Vagina (tissue), 2 donors: Measurements from ENCODE around the gene ABLIM2. TPM values are rescaled to one million over a fixed set of nuclear protein-coding genes. Genes with fewer than 3 reads are reported as not detected.

Experiments used
- DNase-seq, 2 donors: peaks; one replicate each; pipeline ENCODE4 v3.0.0-alpha.2; 2017; ENCODE audit errors: extremely low spot score in 2 of 2
- H3K27ac ChIP-seq: fragments of 200-600 bp; sonication (generic); one replicate; pipeline ENCODE4 v1.5.1; 2019
- H3K27me3 ChIP-seq: fragments of 200-600 bp; sonication (generic); one replicate; pipeline ENCODE4 v1.5.1; 2019
- H3K36me3 ChIP-seq, 2 donors: fragments of 200-600 bp; sonication (generic); one replicate each; pipeline ENCODE4 v1.5.1; 2017 to 2019
- H3K4me1 ChIP-seq: fragments of 200-600 bp; sonication (generic); one replicate; pipeline ENCODE4 v1.5.1; 2019
- H3K4me3 ChIP-seq, 2 donors: fragments of 200-600 bp; sonication (generic); 1 replicate in 1 of 2; 2 replicates in 1 of 2; pipeline ENCODE4 v1.5.1; 2016 to 2019
- H3K9me3 ChIP-seq: fragments of 200-600 bp; sonication (generic); one replicate; pipeline ENCODE4 v1.5.1; 2019
- CTCF ChIP-seq, 3 experiments: fragments of 450-650 bp in 2 of 3; fragments of 200-600 bp in 1 of 3; sonication (generic) in 1 of 3; IDR thresholded peaks; one replicate each; pipeline ENCODE4 v1.5.1; 2017 to 2019; ENCODE audit warnings: antibody characterized with exemption in 3 of 3, mild to moderate bottlenecking in 2 of 3, moderate library complexity in 2 of 3
- POLR2A ChIP-seq, 2 donors: fragments of 450-650 bp; IDR thresholded peaks; one replicate each; pipeline ENCODE4 v1.6.1; 2017; ENCODE audit warnings: antibody characterized with exemption in 2 of 2, mild to moderate bottlenecking in 2 of 2, moderate library complexity in 2 of 2
- POLR2AphosphoS5 ChIP-seq, 2 donors: sonication (generic); formaldehyde crosslinking; IDR thresholded peaks; one replicate each; pipeline ENCODE4 v1.9.0; 2017; ENCODE audit warnings: antibody characterized with exemption in 2 of 2, mild to moderate bottlenecking in 2 of 2, low read depth in 1 of 2; ENCODE audit not compliant: insufficient read depth in 1 of 2
- intact Hi-C: fragments of 100-400 bp; cut with DNase I; formaldehyde crosslinking; loops from one replicate; pipeline ENCODE4 v1.15.1; 2023
- total RNA-seq: library from RNA; depleted of rRNA; stranded (reverse); fragments of >200 nt; gene quantifications from one replicate; pipeline ENCODE4 v1.2.3, GENCODE V29; 2016

Gene ABLIM2
- total RNA-seq, 1 donor from 2014 or later, result 15.5 TPM

GRCh38 chr4:8188085-8188484, 29.5 kb upstream of the ABLIM2 start:
- no peak for DNase-seq
- no peaks in the 10 kb centered on the region for H3K27me3 ChIP-seq
- H3K27ac ChIP-seq, result peak overlapping the region; percentile 71
- peaks cover 82% of the 10 kb centered on the region for H3K4me1 ChIP-seq
- no peak overlapping the region for H3K4me3 ChIP-seq
- no peaks in the 10 kb centered on the region for H3K9me3 ChIP-seq
- intact Hi-C loops, result no loop called here
- no peaks in the 10 kb centered on the region for H3K36me3 ChIP-seq
- no peak for TF ChIP-seq CTCF (IDR thresholded peaks at IDR 0.05)
- no peak for TF ChIP-seq POLR2A (IDR thresholded peaks at IDR 0.05)
- TF ChIP-seq POLR2AphosphoS5 (IDR thresholded peaks at IDR 0.05; ENCODE audit: insufficient read depth in 1 of 2, low read depth in 1 of 2), result no peak

DNA sequence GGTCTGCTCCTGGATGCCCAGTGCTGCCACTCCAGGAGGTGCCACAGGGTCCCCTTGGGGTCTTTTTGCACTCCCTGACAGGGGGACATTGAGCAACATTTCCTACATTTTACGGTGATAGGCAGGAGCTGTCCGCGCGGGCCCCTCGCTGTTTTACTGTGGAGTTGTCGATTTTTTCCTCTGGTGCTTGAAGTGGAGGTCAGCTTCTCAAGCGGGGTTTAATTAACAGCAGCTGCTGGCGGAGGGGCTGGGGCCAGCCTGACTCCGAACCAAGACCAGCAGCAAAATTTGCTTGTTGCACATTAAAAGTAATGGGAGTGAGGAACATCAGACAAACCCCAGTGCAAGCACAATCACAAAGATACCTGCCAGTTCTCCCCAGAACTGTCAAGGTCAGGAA, 27.3 kb upstream of the ABLIM2 start:
- Histone ChIP-seq H3K27me3 (no peaks in the 10 kb centered on the region), H3K27ac (no peak overlapping the region)
- intact Hi-C loops, result no loop called here

GRCh38 chr4:8185295-8185694, 26.7 kb upstream of the ABLIM2 start:
- Histone ChIP-seq H3K4me1 (peaks cover 67% of the 10 kb centered on the region), H3K4me3 (no peak overlapping the region), H3K36me3 (no peaks in the 10 kb centered on the region), H3K9me3 (no peaks in the 10 kb centered on the region), H3K27ac (no peak overlapping the region), H3K27me3 (no peaks in the 10 kb centered on the region)
- intact Hi-C loops, result no loop called here
- TF ChIP-seq POLR2AphosphoS5 (IDR thresholded peaks at IDR 0.05; ENCODE audit: insufficient read depth in 1 of 2, low read depth in 1 of 2) (no peak), POLR2A (IDR thresholded peaks at IDR 0.05) (no peak), CTCF (IDR thresholded peaks at IDR 0.05) (no peak)
- no peak for DNase-seq

More for the DNA sequence above, 27.3 kb upstream of the ABLIM2 start:
- peaks cover 74% of the 10 kb centered on the region for H3K4me1 ChIP-seq
- no peaks in the 10 kb centered on the region for H3K36me3 ChIP-seq
- no peaks in the 10 kb centered on the region for H3K9me3 ChIP-seq
- no peak overlapping the region for H3K4me3 ChIP-seq
- no peak for DNase-seq
- TF ChIP-seq CTCF (IDR thresholded peaks at IDR 0.05), result no peak
- no peak for TF ChIP-seq POLR2A (IDR thresholded peaks at IDR 0.05)
- TF ChIP-seq POLR2AphosphoS5 (IDR thresholded peaks at IDR 0.05; ENCODE audit: insufficient read depth in 1 of 2, low read depth in 1 of 2), result no peak

DNA sequence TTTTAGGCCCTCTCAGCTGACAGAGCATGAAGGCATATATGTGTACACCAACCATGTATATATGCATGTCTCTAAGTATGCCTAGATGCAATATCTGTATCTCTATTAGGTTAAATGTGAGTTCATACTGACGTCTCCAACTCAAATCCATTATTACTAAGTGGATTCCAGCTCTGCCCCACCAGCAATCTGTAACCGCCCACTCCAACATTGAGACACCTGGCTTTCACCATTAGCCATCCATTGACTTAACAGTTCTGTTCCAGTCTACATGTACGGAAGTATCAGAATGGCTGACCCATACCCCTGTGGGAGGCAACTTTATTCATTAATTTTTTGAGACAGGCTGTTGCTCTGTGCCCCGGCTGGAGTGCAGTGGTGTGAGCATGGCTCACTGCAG, 25.4 kb upstream of the ABLIM2 start:
- no peaks in the 10 kb centered on the region for H3K36me3 ChIP-seq
- no peaks in the 10 kb centered on the region for H3K9me3 ChIP-seq
- H3K27ac ChIP-seq, result peak overlapping the region; percentile 68
- TF ChIP-seq POLR2AphosphoS5 (IDR thresholded peaks at IDR 0.05; ENCODE audit: insufficient read depth in 1 of 2, low read depth in 1 of 2) (no peak), CTCF (IDR thresholded peaks at IDR 0.05) (no peak), POLR2A (IDR thresholded peaks at IDR 0.05) (no peak)
- DNase-seq, result no peak
- intact Hi-C loops, result no loop called here
- no peaks in the 10 kb centered on the region for H3K27me3 ChIP-seq
- peaks cover 55% of the 10 kb centered on the region for H3K4me1 ChIP-seq
- H3K4me3 ChIP-seq, result no peak overlapping the region

DNA sequence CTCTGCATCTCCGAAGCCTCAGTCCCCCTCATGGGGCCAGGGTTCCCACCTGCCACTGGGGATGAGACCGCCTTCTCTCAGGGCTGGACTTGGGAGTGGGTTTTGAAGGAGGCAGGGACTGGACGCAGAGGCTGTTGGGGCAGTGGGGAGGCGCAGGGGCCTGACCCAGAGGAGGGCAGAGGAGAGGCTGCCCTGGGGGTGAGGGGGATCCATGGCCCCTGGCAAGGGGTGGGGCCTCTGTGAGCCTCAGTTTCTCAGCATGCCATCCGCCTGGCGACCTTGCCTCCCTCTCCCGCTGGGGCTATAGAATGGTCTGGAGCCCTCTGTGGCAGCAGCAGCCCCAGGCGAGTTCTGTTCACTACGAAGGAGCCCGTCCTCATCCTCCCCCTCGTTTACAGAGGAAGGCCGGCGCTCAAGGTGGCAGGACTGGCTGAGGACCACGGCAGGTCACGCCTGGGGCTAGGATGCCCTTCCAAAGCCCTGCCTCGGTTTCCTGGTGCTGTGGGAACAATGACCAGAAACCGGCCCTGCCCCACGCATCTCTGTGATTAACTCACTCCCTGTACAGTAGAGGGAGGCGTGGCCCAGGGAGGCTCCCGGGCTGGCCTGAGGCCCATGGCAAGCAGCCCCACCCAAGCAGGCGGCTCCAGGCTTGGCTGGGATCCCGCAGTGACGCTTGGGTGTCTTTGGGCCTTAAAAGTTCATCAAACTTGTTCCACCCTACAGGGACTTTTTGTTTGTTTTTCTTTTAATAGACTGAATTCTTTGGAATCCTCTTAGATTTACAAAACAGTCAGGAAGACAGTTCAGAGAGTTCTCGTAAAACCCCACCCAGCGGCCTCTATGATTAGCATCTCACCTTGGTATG, 24.5 kb upstream of the ABLIM2 start:
- intact Hi-C loops, result no loop called here
- Histone ChIP-seq H3K27me3 (no peaks in the 10 kb centered on the region), H3K27ac (peak overlapping the region; percentile 68), H3K4me3 (no peak overlapping the region), H3K9me3 (no peaks in the 10 kb centered on the region), H3K4me1 (peaks cover 45% of the 10 kb centered on the region), H3K36me3 (no peaks in the 10 kb centered on the region)
- DNase-seq, result no peak
- peak; percentile 63 to 92 for TF ChIP-seq POLR2AphosphoS5 (IDR thresholded peaks at IDR 0.05; ENCODE audit: insufficient read depth in 1 of 2, low read depth in 1 of 2)
- TF ChIP-seq POLR2A (IDR thresholded peaks at IDR 0.05), result no peak
- no peak for TF ChIP-seq CTCF (IDR thresholded peaks at IDR 0.05)
